Stimulated activated CD8-positive, alpha-beta memory T cell treated with anti-CD3 and anti-CD28 coated beads, Interleukin-15, amount 100 ng/mL, for 4 hours (primary cell): Measurements from ENCODE around the gene HMSD.
"Not testable (repeated sequence)": the region's sequence is repeated elsewhere in the genome, so short reads cannot be mapped to it uniquely, and the experiment has no call there.

Source experiments
- DNase-seq, 2 donors: peaks; one replicate each; pipeline ENCODE4 v3.0.0-alpha.2; 2020; ENCODE audit warnings: low read depth in 2 of 2

HMSD gene, protein sequence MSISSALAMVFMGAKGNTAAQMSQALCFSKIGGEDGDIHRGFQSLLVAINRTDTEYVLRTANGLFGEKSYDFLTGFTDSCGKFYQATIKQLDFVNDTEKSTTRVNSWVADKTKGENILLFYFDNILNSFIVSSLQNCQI

DNA sequence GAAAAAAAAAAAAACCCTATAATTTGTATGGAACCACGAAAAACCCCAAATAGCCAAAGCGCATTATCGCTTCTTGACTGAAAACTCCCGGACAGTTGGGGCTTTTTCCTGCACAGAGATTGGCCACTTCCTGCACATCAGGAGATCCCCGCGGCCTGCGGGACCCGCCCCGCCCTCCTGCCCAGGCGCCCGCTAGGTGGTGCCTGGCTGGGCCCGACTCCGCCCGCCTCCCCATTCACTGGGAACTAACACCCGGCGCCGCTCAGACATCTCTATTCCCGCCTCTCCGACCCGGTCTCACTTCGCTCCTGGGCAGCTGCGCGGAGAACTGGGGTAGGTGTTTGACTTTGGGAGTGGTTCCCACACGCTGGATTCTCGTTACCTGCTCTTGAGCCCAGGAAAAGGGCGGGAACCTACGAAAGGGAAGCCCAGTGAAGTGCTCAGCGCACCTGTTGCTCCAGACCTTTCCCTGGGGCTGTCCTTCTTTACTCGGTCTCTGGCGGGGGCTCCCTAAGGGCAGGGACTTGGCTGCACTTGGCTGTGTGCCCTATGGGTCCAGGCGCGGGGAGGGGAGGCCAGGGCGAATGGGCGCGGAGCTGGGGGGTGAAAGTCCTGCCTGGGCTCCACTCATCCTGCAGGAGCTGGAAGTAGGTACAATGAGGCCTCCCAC is at the start of gene HMSD:
Gene HMSD (plus strand): TSS at position 234 of the 670 bp plus-strand sequence. CDS start 4,155 bp downstream, outside the sequence.
- no peak for DNase-seq

DNA sequence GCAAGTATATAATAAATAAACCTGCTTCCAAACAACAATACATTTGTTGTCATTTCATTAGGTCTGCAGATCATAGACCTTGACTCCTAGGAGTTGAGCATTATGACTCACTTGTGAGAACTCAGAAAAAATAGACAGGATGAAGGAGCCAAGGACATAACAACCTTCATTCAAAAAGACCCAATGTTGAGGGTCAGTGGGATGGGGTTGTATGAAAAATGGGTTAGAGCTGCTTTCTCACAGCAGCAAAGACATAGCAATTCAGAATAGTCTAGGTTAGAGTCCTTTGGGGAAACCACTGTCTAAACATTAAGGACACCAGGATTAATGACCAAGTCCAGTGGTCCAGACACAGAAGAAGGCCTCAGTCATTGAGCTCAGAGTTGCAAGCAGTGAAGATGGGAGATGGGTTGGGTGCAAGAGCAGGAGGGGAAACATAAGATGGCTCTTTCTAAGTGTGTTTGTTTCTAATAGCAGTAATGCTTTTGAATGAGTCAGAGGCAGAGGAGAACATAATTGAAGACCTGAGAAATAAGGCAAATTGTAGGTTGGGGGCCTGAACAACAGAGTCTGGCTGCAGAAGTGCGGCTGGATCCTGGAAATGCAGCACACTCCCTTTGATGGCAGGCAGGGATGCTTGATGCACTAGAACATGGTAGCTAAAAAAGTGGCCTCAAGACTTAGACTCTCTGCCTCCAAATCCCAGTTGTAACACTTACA is 45.1 kb upstream of the HMSD start:
- no peak for DNase-seq

DNA sequence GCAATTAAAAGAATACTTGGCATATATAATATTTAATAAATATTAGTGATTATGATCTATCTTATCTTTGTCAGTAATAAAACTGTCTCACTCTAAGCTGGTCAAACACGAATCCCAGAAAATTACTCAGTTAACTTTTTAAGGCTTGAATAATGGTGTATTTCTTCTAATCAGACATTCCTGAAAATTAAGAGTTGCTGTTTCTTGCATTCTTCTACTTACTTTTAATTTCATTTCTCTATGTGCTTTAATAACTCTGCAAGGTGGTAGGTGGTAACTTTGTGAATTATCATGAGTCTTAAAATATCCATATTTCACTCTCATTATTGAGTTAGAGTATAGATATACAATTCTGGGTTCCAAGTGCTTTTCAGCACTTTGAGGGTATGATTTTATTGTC is 44.4 kb upstream of the HMSD start:
- no peak for DNase-seq

DNA sequence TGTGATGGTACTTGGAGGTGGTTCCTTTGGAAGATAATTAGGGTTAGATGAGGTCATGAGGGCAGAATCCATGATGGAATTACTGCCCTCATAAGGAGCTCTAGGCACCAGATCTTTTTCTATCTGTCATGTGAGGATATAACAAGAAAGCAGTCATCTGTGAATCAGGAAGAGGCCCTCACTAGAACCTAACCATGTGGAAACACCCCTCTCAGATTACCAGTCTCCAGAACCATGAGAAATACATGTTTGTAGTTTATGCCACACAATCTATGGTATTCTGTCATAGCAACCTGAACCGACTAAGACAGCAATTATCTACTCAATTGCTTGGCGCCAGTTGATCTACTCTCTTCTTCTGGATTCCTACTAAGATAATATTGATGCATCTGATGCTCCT is 43.7 kb upstream of the HMSD start:
- no peak for DNase-seq

DNA sequence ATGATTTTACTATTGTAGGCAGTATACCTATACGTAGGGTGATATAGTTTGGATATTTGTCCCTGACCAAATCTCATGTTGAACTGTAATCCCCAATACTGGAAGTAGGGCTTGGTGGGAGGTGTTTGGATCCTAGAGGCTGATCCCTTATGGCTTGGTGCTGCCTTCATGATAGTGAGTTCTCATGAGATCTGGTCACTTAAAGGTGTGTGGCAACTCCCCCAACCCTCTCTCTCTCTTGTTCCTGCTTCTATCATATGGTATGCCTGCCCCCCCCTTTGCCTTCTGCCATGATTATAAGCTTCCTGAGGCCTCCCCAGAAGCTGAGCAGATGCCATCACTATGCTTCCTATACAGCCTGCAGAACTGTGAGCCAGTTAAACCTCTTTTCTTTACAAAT is 43.0 kb upstream of the HMSD start:
- no peak for DNase-seq

DNA sequence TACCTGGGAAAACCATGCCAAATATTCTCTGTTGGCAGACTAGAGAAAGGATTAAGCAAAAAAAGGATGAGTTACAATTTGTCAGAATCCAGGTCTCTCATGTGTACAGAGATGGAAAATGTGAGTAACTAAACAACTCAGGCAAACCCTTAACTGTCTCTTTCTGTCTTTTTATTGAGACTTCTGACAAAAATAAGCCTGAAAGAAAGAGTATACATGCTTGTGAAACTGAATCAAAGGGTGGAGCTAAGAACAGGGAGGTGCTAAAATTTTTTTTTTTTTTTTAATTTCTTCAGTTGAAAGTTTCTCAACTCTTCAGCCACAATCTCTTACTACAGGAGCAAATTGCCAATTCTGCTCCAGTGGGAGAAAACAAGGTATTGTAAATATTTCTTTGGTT is 41.4 kb upstream of the HMSD start, which contains the start of gene SERPINB10:
Gene SERPINB10 (plus strand): TSS at position 295 of the 400 bp plus-strand sequence. CDS start 7,553 bp downstream, outside the sequence.
- DNase-seq: no peak

DNA sequence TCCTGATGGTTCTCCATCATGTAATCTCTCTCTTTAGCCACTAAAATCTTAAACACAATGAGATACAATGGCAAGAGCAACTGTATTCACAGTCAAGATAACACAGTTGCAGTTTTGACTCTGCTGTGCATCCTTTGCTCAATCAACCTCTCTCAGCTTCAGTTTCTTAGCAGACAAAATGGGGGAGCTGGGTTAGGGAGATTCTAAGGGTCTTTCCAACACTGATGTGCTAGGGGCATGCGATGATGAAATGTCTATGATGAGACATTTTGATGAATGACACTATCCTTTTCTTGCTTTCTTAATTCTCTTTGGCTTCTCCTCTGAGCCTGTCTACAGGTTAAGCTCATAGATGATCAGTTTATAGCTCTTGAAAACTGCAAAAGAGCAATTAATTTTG is 40.2 kb upstream of the HMSD start:
- no peak for DNase-seq

DNA sequence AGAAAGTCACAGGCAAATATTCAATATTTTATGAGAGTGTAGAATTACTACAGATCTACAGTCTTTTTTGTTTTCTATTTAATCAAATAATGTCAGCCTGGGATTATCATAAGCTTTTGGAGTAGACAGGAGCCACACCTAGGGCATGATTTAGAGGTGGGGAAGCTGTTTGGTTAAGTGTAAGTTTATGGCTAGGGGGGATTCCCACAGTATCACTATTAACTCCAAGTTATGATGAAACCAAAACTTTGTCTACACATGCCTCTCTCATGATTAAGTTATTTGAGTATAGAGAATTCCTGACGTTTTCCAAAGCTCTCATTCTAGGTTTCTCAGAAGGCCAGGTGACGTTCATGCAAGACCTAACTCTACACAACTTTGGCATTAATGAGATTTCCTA is 39.2 kb upstream of the HMSD start:
- no peak for DNase-seq

DNA sequence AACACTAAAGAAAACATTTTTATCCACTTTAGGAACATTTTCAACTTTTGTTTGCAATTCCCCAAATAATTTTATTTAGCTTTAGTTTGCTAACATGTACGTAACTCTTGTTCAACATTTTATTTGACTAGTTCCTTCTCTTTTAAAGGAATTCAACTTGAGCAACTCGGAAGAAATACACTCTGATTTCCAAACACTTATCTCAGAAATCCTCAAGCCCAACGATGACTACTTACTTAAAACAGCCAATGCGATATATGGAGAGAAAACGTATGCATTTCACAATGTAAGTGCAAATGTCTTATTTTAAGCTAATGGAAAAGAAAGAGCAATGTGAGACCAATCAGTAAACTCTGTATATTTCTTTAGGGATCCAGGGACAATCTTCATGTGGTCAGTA is 31.3 kb upstream of the HMSD start:
- no peak for DNase-seq

DNA sequence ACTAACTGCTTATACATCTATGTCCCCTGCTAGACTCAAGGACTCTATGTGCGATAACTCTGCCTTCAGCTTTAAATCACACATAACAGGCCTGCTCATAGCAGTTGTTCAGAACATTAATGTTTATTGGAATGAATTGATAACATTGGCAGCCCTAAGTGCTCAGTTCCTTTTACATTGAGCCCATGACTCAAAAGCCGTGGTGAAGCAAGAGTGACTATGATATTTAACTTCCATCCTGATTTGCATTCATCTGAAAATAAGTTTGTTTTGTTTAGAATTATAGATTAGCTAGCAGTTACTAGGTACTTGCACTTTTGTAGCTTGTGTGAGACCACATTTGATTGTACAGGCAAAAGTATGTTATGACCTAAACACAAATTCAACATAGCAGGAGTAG is 27.1 kb upstream of the HMSD start:
- no peak for DNase-seq

DNA sequence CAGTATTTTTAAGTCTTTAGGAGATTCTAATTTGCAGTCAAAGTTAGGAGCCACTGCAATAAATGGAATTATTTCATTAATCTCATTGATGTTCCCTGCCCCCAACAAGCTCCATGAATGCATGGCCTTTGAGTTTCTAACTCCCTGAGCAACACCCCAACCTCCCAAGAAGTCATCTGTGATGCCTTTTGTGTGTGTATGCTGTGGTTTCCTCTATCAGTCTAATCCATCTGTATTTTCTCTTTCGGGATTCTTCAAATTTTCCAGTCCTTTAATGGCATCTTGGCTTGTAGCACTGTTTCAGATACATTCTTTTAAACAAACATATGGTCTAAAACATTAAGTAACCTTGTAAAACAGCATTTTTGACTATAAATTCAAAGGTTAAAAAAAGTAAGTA is 24.6 kb upstream of the HMSD start:
- DNase-seq: no peak

DNA sequence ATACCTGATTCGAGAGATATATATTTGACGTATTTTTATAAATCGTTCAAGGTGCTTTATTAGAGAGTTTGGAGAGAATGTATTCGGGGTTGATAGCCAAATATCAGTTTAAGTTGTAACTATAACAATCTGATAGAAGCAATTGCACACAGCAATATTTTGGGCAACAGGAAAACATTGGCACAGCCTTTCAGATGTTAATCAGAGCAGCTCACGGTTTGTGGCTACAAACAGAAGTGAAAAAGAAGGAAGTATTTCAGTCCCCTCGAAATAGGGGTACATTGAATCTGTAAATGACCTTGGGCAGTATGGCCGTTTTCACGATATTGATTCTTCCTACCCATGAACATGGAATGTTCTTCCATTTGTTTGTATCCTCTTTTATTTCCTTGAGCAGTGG is 20.8 kb upstream of the HMSD start:
- DNase-seq: no peak

DNA sequence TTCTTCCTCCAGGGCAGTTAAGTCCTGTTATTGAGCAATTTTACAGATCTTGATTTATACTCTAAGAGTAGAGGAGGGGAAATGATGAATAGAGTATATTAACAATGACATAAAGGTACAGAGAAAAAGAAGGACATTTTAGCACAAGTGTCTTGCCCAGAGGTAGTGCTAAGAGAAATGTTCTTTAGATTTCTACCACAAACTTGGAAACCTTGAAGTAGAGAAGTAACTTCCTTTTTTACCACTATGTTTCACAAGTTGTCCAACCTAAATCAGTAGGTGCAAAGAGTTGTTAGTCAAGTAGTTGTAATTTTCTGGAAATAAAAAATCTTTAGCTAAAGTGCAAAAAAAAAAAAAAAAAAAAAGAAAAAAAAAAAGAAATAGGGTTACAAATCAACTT is 19.7 kb upstream of the HMSD start:
- DNase-seq: not testable (repeated sequence)

DNA sequence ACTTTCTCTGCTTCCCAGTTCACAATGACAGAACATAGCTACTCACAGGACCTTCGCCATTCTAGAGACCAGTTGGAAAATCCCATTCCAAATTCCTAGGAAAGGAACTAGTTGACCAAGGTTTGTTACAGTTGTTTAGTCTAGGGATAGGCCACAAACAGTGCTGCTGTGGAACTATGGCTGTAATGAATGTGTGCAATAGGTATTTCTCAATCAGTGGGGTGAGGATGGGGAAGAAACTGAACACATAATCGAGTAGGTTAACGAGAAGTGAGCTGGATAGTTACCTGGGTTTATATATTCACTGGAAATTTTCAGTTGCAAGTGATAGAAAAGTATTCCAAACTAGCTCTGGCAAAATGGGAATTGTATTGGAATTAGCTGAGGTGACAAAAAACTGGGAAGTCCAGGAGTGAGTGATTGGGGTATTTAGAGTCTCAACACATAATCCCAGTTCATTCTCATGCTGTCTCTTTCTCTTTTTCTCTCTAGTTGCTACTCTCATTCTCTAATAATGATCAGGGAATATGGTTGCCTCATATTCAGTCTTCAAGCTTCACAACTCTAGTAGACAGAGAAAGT is 18.2 kb upstream of the HMSD start:
- DNase-seq: no peak

DNA sequence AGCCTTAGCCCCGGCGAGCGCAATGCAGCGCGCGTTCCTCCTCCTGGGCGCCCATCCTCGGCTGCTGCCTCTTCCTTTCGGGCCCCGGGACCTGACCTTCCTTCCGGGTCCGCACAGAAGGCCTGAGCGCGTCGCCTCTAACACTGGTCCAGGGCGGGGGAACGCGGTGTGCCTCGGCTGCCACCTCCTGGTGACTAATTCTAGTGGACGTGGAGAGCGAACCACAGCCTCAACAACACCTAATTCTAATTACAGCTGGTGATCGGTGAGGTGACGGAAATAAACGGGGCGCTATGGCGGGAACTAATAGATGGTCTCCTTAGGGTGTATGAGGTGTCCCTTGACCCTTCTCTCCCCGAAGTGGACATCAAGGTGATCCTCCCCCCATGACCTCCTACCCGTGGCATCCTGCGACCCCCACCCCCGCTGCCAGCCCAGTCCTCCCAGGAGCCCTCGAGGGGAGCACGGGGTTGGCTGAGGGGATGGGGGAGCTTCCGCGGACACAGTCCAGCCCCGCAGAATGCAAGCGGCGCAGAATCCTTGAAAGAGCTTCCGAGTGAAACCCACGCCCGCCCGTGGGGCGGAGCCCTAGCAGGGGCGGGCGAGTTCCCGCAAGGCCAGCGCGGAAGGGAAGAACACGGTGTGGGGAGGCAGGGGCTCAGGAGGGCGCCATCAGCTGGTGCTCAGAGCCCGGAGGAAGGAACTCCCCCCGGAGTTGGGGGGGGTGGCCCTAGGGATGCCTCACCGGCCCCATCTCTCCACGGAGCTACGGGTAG is 12.8 kb upstream of the HMSD start:
- no peak for DNase-seq

DNA sequence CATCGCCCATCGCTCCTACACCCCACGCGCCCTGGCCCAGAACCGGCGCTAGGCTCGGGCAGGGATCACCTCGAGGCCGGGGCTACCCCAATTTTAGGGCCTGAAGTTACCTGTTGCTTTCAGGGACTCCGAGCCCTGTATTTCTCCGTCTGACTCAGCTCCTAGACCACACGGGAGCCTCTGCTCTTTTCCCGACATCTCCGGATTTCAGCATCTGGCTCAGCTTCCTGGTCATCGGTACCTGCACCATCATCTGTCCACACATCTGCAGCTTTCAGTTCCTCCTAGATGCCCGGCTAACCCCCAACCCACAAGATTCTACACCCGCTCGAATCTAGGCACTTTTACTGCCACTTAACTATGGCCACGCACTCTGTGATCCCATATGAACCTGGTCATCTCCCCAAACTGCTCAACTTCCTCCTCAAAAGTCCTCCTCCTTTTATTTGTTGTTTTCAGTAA is 12.1 kb upstream of the HMSD start:
- DNase-seq: no peak

DNA sequence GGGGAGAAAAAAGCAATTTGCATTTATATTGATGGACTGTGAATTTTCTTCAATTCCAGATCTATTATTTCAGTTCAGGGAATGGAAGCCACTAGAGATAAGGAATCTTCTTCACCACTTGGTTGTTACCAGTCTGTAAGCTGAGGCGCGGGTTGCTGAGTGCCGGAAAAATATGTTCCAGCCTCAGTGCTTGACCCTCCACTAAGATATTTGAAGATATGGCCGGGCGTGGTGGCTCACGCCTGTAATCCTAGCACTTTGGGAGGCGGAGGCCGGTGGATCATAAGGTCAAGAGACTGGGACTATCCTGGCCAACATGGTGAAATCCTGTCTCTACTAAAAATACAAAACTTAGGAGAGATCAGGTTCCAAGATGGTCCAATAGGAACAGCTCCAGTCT is 9.1 kb upstream of the HMSD start:
- DNase-seq: no peak

DNA sequence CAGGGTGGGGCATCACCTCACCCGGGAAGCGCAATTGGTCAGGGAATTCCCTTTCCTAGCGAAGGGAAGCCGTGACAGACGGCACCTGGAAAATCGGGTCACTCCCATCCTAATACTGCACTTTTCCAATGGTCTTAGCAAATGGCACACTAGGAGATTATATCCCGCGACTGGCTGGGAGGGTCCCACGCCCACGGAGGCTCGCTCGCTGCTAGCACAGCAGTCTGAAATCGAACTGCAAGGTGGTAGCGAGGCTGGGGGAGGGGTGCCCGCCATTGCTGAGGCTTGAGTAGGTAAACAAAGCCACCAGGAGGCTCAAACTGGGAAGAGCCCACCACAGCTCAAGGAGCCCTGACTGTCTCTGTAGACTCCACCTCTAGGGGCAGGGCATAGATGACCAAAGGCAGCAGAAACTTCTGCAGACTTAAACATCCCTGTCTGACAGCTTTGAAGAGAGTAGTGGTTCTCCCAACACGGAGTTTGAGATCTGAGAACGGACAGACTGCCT is 8.5 kb upstream of the HMSD start:
- not testable (repeated sequence) for DNase-seq

DNA sequence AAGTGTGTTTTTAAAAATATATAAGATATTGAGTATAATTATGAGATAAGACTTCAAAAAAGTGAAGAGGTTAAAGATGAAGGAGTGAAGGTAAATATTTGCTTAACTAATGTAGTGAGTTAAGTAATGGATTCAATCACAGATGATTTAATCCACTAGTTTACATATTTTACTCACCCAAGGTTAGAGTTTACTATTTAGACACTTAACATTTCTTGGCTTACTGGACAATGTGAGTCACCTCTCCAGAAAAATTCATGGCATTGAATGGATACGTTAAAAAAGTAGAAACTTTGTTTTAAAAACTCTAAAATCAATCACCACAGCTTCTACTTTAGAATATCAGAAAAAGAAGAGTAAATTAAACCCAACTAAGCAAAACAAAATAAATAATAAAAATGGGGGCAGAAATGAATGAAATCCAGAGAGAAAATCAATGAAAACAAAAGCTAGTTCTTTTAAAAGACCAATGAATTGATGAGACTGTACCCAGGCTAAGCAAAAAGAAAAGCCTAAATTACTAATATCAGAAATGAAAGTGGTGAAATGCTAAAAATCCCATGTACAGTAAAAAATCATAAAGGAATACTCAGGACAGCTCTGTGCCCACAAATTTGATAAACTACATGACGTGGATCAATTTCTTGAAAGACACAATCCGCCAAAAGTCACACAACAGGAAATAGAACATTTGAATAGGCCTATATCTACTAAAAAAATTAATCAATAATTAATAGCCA is 1.9 kb upstream of the HMSD start:
- DNase-seq: no peak

DNA sequence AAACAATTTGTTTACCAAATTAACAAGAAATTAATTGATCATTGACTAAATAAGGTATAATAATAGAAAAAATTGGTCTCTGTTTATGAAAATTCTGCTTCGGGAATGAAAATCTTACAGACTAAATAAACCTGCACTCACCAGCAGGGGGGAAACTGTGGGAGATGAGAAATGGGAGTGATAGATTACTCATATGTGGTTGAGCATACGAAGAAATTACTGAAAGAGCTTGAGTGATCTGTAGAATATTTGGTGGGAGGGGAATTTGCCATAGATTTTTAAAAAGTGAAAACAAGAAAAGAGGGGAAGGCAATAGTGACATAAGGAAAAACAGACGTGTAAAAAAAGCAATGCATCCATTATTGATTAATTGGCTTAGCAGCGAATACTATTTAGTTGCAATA is 2.2 kb downstream of the HMSD start:
- DNase-seq: no peak

DNA sequence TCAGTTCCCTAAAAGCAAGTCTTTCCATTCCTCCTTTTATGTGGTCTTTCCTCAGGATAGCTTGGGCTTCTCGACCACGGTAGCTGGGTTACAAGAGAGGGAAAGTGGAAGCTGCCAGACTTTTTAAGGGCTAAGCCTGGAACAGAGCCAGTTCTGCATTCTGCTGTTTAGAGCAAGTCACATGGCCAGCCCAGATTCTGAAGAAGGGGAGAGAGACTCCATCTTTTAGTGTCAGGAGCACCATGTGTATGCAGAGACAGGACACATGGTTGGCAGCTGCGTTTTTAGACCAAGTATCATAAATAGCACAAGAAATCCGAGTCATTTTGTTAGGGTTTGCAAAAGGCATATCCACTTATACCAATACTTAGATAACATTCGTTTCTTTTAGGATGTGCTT is 4.7 kb downstream of the HMSD start:
- DNase-seq: no peak
